ENCODE measurements around the gene CD164L2. TPM values are rescaled to one million over a fixed set of nuclear protein-coding genes. Genes with fewer than 3 reads are reported as not detected.
"Not testable (repeated sequence)": the region's sequence is repeated elsewhere in the genome, so short reads cannot be mapped to it uniquely, and the experiment has no call there.

The CD164L2 gene
- total and polyA plus RNA-seq, 4 donors = not detected

- Histone ChIP-seq H3K27me3 (ENCODE audit: control insufficient read depth in 1 of 2, insufficient read depth in 2 of 2, low read length in 1 of 2) (no peaks in the 10 kb centered on the region), H3K27ac (ENCODE audit: low read depth in 1 of 2, low read length in 2 of 2) (no peak overlapping the region), H3K36me3 (ENCODE audit: control insufficient read depth in 1 of 2, insufficient read depth in 2 of 2, low read length in 1 of 2) (peaks cover 20 to 21% of the 10 kb centered on the region in 2 donors), H3K4me3 (ENCODE audit: low read length in 2 of 2) (no peak overlapping the region), H3K4me1 (ENCODE audit: control insufficient read depth in 1 of 2, insufficient read depth in 2 of 2, low read length in 2 of 2) (no peaks in the 10 kb centered on the region), H3K9me3 (ENCODE audit: control insufficient read depth, low read length) (no peaks in the 10 kb centered on the region)
- no peak for ATAC-seq (ENCODE audit: low FRiP score)
- no peak for DNase-seq
- WGBS, 2 donors = 90 to 91% methylated on average over 10 to 11 of the region's 11 CpGs
- intact Hi-C loops (cut with DNase I) = loop anchor here in 1 of 2 donors (10.0 kb wide), 1 partner anchor 75 kb away; no protein-coding TSS in a partner anchor
Observed at GRCh38 chr1:27409669-27410068, 26.5 kb upstream of the CD164L2 start.

DNA sequence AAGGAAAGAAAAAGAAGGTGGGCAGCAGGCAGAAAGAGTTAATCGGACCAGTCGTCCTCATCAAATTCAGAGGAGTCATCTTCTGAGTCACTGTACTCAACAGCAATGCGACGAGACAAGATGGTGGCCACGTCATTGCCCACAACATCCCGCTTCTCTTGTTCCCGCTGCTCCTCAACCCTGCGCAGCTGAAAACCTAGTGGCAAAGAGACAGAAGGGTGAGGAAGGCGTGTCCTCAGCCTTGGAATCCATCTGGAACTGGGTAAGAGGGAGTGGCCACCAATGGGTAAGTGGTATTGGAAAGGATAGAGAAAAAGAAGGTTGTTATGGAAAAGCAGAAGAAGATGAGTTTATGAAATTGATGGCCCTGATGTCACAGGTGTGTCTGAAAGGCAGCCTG lies 25.0 kb upstream of the CD164L2 start:
- H3K9me3 ChIP-seq (ENCODE audit: control insufficient read depth, low read length) = no peaks in the 10 kb centered on the region
- no peaks in the 10 kb centered on the region for H3K4me1 ChIP-seq (ENCODE audit: control insufficient read depth in 1 of 2, insufficient read depth in 2 of 2, low read length in 2 of 2)
- H3K27ac ChIP-seq (ENCODE audit: low read depth in 1 of 2, low read length in 2 of 2) = no peak overlapping the region
- no peaks in the 10 kb centered on the region for H3K27me3 ChIP-seq (ENCODE audit: control insufficient read depth in 1 of 2, insufficient read depth in 2 of 2, low read length in 1 of 2)
- WGBS, 2 donors = 92 to 94% methylated on average over 9 of the region's 9 CpGs
- H3K4me3 ChIP-seq (ENCODE audit: low read length in 2 of 2) = no peak overlapping the region
- no peak for DNase-seq
- ATAC-seq (ENCODE audit: low FRiP score) = no peak
- peaks cover 8 to 16% of the 10 kb centered on the region in 2 donors for H3K36me3 ChIP-seq (ENCODE audit: control insufficient read depth in 1 of 2, insufficient read depth in 2 of 2, low read length in 1 of 2)
- intact Hi-C loops (cut with DNase I) = loop anchor here in 1 of 2 donors (10.0 kb wide), 1 partner anchor 77 kb away; no protein-coding TSS in a partner anchor

DNA sequence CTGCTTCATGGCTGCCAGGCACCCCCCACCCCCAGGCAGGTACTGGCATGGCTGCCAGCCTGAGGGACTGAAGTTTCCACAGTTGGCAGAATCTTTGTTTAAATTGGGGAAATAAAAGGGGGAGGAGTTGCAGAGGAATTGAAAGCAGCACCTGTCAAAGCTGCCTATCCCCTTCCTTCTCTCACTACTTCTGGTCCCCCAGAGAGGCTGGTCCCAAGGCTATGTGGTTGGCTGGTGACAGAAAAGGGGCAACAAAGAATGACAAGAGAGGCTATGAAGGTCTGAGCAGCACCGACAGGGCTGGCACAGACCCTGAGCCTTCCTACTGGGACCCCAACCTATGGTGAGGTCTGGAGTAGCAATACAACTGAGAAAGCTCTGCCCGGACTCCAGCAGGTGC lies 23.7 kb upstream of the CD164L2 start:
- not testable (repeated sequence) for DNase-seq; H3K9me3 ChIP-seq (ENCODE audit: control insufficient read depth, low read length); H3K27ac ChIP-seq (ENCODE audit: low read depth in 1 of 2, low read length in 2 of 2); H3K36me3 ChIP-seq (ENCODE audit: control insufficient read depth in 1 of 2, insufficient read depth in 2 of 2, low read length in 1 of 2); H3K4me1 ChIP-seq (ENCODE audit: control insufficient read depth in 1 of 2, insufficient read depth in 2 of 2, low read length in 2 of 2); H3K4me3 ChIP-seq (ENCODE audit: low read length in 2 of 2); H3K27me3 ChIP-seq (ENCODE audit: control insufficient read depth in 1 of 2, insufficient read depth in 2 of 2, low read length in 1 of 2); ATAC-seq (ENCODE audit: low FRiP score)
- 77 to 79% methylated on average over 2 of the region's 2 CpGs for WGBS, 2 donors
- intact Hi-C loops (cut with DNase I) = loop anchor here in 1 of 2 donors (10.0 kb wide), 1 partner anchor 78 kb away; no protein-coding TSS in a partner anchor

GRCh38 chr1:27406362-27406680 lies 23.2 kb upstream of the CD164L2 start:
- no peak for ATAC-seq (ENCODE audit: low FRiP score)
- 81 to 84% methylated on average over 4 of the region's 4 CpGs for WGBS, 2 donors
- H3K27me3 ChIP-seq (ENCODE audit: control insufficient read depth in 1 of 2, insufficient read depth in 2 of 2, low read length in 1 of 2) = no peaks in the 10 kb centered on the region
- peaks cover 6 to 9% of the 10 kb centered on the region in 2 donors for H3K36me3 ChIP-seq (ENCODE audit: control insufficient read depth in 1 of 2, insufficient read depth in 2 of 2, low read length in 1 of 2)
- H3K9me3 ChIP-seq (ENCODE audit: control insufficient read depth, low read length) = no peaks in the 10 kb centered on the region
- intact Hi-C loops (cut with DNase I) = loop anchor here in 1 of 2 donors (10.0 kb wide), 1 partner anchor 78 kb away; no protein-coding TSS in a partner anchor
- no peak for DNase-seq
- H3K4me1 ChIP-seq (ENCODE audit: control insufficient read depth in 1 of 2, insufficient read depth in 2 of 2, low read length in 2 of 2) = no peaks in the 10 kb centered on the region
- H3K27ac ChIP-seq (ENCODE audit: low read depth in 1 of 2, low read length in 2 of 2) = peak overlapping the region in 1 of 2 donors; percentile 38
- no peak overlapping the region for H3K4me3 ChIP-seq (ENCODE audit: low read length in 2 of 2)

DNA sequence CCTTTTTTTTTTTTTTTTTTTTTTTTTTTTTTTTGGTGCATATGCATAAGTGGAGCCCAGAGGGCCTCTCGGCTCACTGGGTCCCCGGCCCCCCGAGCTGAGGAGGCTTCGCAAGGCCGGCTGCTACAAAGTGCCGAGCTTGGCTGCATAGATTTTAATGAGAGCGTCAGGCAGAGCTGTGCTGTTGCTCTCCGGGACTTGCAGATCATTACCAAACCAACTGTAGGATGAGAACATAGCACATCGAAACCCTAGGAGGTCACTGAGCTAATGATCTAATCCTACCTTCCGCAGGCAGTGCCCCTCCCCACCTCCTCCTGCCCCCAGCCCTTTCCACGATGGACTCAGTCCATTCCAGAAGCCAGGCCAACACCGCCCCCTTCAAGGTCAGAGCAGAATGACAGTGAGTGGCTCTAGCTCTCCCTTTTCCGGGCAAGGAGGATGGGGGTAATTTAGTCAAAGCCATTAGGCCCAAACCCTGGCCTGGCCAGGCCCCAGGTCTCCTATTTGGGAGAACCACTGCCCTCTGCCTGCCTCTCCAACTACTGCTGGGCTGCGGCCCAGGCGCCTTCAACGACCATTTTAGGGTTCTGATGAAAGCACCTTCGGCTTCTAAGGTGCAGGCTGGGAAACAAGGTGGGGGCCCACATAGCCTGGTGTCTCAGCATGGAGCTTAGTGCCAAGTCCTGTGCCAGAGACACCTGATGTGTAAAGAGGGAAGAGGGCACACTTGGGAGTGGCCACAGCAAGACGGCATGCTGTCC lies 22.6 kb upstream of the CD164L2 start:
- not testable (repeated sequence) for ATAC-seq (ENCODE audit: low FRiP score); DNase-seq; H3K4me1 ChIP-seq (ENCODE audit: control insufficient read depth in 1 of 2, insufficient read depth in 2 of 2, low read length in 2 of 2); H3K27me3 ChIP-seq (ENCODE audit: control insufficient read depth in 1 of 2, insufficient read depth in 2 of 2, low read length in 1 of 2); H3K36me3 ChIP-seq (ENCODE audit: control insufficient read depth in 1 of 2, insufficient read depth in 2 of 2, low read length in 1 of 2); H3K9me3 ChIP-seq (ENCODE audit: control insufficient read depth, low read length); H3K4me3 ChIP-seq (ENCODE audit: low read length in 2 of 2)
- intact Hi-C loops (cut with DNase I) = loop anchor here in 1 of 2 donors (10.0 kb wide), 1 partner anchor 79 kb away; no protein-coding TSS in a partner anchor
- H3K27ac ChIP-seq (ENCODE audit: low read depth in 1 of 2, low read length in 2 of 2) = peak overlapping the region in 1 of 2 donors; percentile 38
- WGBS, 2 donors = 77 to 79% methylated on average over 16 to 17 of the region's 18 CpGs

DNA sequence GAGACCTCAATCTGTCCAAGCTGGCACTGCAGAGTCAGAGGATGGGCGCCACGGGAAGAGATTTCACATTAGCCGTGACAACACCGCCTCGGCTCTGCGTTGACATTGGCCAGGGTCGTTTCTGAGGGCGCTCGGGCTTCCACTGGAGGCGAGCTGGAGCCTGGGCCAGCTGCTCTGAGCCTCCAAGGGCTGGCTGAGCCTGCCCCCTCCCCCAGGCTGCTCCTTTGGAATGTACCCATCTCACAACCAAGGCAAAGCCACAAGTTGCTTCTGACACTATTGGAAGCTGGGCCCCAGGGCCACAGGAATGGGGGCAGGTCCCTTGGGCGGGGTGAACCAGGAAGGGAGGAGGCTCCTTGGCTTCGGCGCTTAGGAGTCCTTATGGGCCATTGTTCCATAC lies 21.9 kb upstream of the CD164L2 start:
- H3K4me1 ChIP-seq (ENCODE audit: control insufficient read depth in 1 of 2, insufficient read depth in 2 of 2, low read length in 2 of 2) = no peaks in the 10 kb centered on the region
- intact Hi-C loops (cut with DNase I) = loop anchor here in 1 of 2 donors (10.0 kb wide), 1 partner anchor 80 kb away; no protein-coding TSS in a partner anchor
- ATAC-seq (ENCODE audit: low FRiP score) (no peak), DNase-seq (peak in 1 of 2 donors; percentile 79)
- H3K36me3 ChIP-seq (ENCODE audit: control insufficient read depth in 1 of 2, insufficient read depth in 2 of 2, low read length in 1 of 2) = peaks cover 0 to 6% of the 10 kb centered on the region in 2 donors
- H3K4me3 ChIP-seq (ENCODE audit: low read length in 2 of 2) = no peak overlapping the region
- 18 to 26% methylated on average over 13 of the region's 13 CpGs for WGBS, 2 donors
- no peaks in the 10 kb centered on the region for H3K27me3 ChIP-seq (ENCODE audit: control insufficient read depth in 1 of 2, insufficient read depth in 2 of 2, low read length in 1 of 2)
- no peaks in the 10 kb centered on the region for H3K9me3 ChIP-seq (ENCODE audit: control insufficient read depth, low read length)
- H3K27ac ChIP-seq (ENCODE audit: low read depth in 1 of 2, low read length in 2 of 2) = peak overlapping the region in 1 of 2 donors; percentile 38

- H3K36me3 ChIP-seq (ENCODE audit: control insufficient read depth in 1 of 2, insufficient read depth in 2 of 2, low read length in 1 of 2) = peaks cover 0 to 6% of the 10 kb centered on the region in 2 donors
- ATAC-seq (ENCODE audit: low FRiP score) (no peak), DNase-seq (no peak)
- no peak overlapping the region for H3K4me3 ChIP-seq (ENCODE audit: low read length in 2 of 2)
- H3K27me3 ChIP-seq (ENCODE audit: control insufficient read depth in 1 of 2, insufficient read depth in 2 of 2, low read length in 1 of 2) = no peaks in the 10 kb centered on the region
- no peaks in the 10 kb centered on the region for H3K4me1 ChIP-seq (ENCODE audit: control insufficient read depth in 1 of 2, insufficient read depth in 2 of 2, low read length in 2 of 2)
- no peaks in the 10 kb centered on the region for H3K9me3 ChIP-seq (ENCODE audit: control insufficient read depth, low read length)
- intact Hi-C loops (cut with DNase I) = loop anchor here in 1 of 2 donors (5.0 to 10.0 kb wide), 3 partner anchors 81 to 258 kb away; no protein-coding TSS in a partner anchor
- peak overlapping the region in 1 of 2 donors; percentile 42 for H3K27ac ChIP-seq (ENCODE audit: low read depth in 1 of 2, low read length in 2 of 2)
Observed at GRCh38 chr1:27403931-27404330, 20.8 kb upstream of the CD164L2 start.

- H3K4me1 ChIP-seq (ENCODE audit: control insufficient read depth in 1 of 2, insufficient read depth in 2 of 2, low read length in 2 of 2) = no peaks in the 10 kb centered on the region
- H3K36me3 ChIP-seq (ENCODE audit: control insufficient read depth in 1 of 2, insufficient read depth in 2 of 2, low read length in 1 of 2) = peaks cover 0 to 1% of the 10 kb centered on the region in 2 donors
- H3K27me3 ChIP-seq (ENCODE audit: control insufficient read depth in 1 of 2, insufficient read depth in 2 of 2, low read length in 1 of 2) = no peaks in the 10 kb centered on the region
- peak; percentile 77 for ATAC-seq (ENCODE audit: low FRiP score)
- H3K27ac ChIP-seq (ENCODE audit: low read depth in 1 of 2, low read length in 2 of 2) = peak overlapping the region in 1 of 2 donors; percentile 49
- WGBS, 2 donors = 19 to 20% methylated on average over 24 of the region's 24 CpGs
- H3K4me3 ChIP-seq (ENCODE audit: low read length in 2 of 2) = no peak overlapping the region
- intact Hi-C loops (cut with DNase I) = loop anchor here in 1 of 2 donors (5.0 to 10.0 kb wide), 3 partner anchors 82 to 259 kb away; no protein-coding TSS in a partner anchor
- H3K9me3 ChIP-seq (ENCODE audit: control insufficient read depth, low read length) = no peaks in the 10 kb centered on the region
- DNase-seq = peak; percentile 89 to 90
Observed at GRCh38 chr1:27403065-27403726, 20.1 kb upstream of the CD164L2 start.
